Uterus (tissue), 4 donors: ENCODE data around the gene PRKACA. TPM values are rescaled to one million over a fixed set of nuclear protein-coding genes. Genes with fewer than 3 reads are reported as not detected.
A peak's percentile ranks its signal among the peaks of the same experiment; 100 is the strongest.

Experiments used
- DNase-seq, 2 donors: peaks; one replicate each; pipeline ENCODE4 v3.0.0-alpha.2; 2019 to 2020
- H3K27ac ChIP-seq, 2 donors: fragments of 200-600 bp; sonication (generic); 1 replicate in 1 of 2; 2 replicates in 1 of 2; pipeline ENCODE4 v1.5.1; 2016 to 2018
- H3K27me3 ChIP-seq, 2 donors: fragments of 200-600 bp; sonication (generic); one replicate each; pipeline ENCODE4 v1.5.1; 2018 to 2019; ENCODE audit warnings: control low read depth in 1 of 2
- H3K36me3 ChIP-seq, 2 donors: fragments of 200-600 bp; sonication (generic); one replicate each; pipeline ENCODE4 v1.5.1; 2019; ENCODE audit warnings: control low read depth in 1 of 2
- H3K4me1 ChIP-seq, 2 donors: fragments of 200-600 bp; sonication (generic); one replicate each; pipeline ENCODE4 v1.5.1; 2018 to 2019; ENCODE audit warnings: control low read depth in 1 of 2
- H3K4me3 ChIP-seq, 2 donors: fragments of 200-600 bp; sonication (generic); 1 replicate in 1 of 2; 2 replicates in 1 of 2; pipeline ENCODE4 v1.5.1; 2018 to 2019; ENCODE audit warnings: mild to moderate bottlenecking in 1 of 2
- H3K9me3 ChIP-seq, 2 donors: fragments of 200-600 bp; sonication (generic); one replicate each; pipeline ENCODE4 v1.5.1; 2019; ENCODE audit warnings: control low read depth in 1 of 2
- POLR2A ChIP-seq, 2 donors: fragments of 450-650 bp; IDR thresholded peaks; one replicate each; pipeline ENCODE4 v1.6.1; 2016; ENCODE audit warnings: antibody characterized with exemption in 2 of 2, mild to moderate bottlenecking in 1 of 2, moderate library complexity in 1 of 2
- intact Hi-C: fragments of 100-400 bp; cut with DNase I; formaldehyde crosslinking; loops from one replicate; pipeline ENCODE4 v1.15.1; 2023; ENCODE audit warnings: low total_unique reads
- total RNA-seq, 4 donors: library from RNA; depleted of rRNA in 3 of 4; stranded (reverse); fragments of >200 nt in 3 of 4; gene quantifications; one replicate each; pipeline versions ENCODE4 v1.1.0 to v1.2.4, GENCODE V29; 2014 to 2023
- TF ChIP-seq, protein P1 (sequence below), 4 experiments: fragments of 200-600 bp in 2 of 4; fragments of 450-650 bp in 2 of 4; sonication (generic) in 2 of 4; IDR thresholded peaks; one replicate each; pipeline ENCODE4 v1.5.1; 2016 to 2019; ENCODE audit warnings: antibody characterized with exemption in 4 of 4, mild to moderate bottlenecking in 2 of 4, moderate library complexity in 1 of 4
- donor health status: DM: yes; HTN: yes; CAD: no.

The PRKACA gene
- total RNA-seq, 4 donors from 2014 or later, result 4.9 to 135 (median 74.2) TPM

DNA sequence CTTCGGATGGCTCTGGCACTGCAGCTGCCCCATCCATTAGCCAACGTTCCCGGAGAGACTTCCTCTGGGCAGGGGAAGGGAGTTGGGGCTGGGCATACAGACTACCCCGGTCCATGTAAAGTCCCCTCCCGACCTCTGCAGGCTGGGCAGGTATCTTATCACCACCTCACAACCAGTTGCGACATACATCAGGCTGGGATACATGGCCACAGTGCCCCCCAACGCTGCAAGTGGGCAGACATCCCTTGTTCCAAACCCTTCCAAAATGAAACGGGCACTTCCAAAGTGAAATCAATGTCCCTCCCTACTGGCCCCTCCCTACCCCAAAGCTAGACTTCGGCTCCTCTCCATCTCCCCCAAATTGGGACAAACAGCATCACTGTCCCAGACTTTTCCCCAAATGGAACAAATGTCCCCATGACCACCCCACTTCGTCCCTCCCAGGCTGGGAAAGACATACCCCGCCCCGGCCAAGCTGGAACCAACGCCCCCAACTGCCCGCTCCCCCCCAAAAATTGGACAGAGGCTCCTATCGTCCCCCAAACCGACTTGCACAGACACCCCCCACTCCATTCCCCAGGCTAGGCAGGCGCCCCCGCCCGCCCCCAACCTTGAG, 60.7 kb downstream of the PRKACA start:
- Histone ChIP-seq H3K27me3 (peaks cover 0 to 8% of the 10 kb centered on the region in 2 donors), H3K9me3 (no peaks in the 10 kb centered on the region), H3K36me3 (no peaks in the 10 kb centered on the region), H3K27ac (peak overlapping the region in 1 of 2 donors; percentile 50), H3K4me3 (peak overlapping the region; percentile 28 to 32), H3K4me1 (peaks cover 0 to 7% of the 10 kb centered on the region in 2 donors)
- intact Hi-C loops, result no loop called here
- DNase-seq, result no peak
- TF ChIP-seq POLR2A (IDR thresholded peaks at IDR 0.05), result no peak
- TF ChIP-seq, protein P1, sequence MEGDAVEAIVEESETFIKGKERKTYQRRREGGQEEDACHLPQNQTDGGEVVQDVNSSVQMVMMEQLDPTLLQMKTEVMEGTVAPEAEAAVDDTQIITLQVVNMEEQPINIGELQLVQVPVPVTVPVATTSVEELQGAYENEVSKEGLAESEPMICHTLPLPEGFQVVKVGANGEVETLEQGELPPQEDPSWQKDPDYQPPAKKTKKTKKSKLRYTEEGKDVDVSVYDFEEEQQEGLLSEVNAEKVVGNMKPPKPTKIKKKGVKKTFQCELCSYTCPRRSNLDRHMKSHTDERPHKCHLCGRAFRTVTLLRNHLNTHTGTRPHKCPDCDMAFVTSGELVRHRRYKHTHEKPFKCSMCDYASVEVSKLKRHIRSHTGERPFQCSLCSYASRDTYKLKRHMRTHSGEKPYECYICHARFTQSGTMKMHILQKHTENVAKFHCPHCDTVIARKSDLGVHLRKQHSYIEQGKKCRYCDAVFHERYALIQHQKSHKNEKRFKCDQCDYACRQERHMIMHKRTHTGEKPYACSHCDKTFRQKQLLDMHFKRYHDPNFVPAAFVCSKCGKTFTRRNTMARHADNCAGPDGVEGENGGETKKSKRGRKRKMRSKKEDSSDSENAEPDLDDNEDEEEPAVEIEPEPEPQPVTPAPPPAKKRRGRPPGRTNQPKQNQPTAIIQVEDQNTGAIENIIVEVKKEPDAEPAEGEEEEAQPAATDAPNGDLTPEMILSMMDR (IDR thresholded peaks at IDR 0.05), result no peak

DNA sequence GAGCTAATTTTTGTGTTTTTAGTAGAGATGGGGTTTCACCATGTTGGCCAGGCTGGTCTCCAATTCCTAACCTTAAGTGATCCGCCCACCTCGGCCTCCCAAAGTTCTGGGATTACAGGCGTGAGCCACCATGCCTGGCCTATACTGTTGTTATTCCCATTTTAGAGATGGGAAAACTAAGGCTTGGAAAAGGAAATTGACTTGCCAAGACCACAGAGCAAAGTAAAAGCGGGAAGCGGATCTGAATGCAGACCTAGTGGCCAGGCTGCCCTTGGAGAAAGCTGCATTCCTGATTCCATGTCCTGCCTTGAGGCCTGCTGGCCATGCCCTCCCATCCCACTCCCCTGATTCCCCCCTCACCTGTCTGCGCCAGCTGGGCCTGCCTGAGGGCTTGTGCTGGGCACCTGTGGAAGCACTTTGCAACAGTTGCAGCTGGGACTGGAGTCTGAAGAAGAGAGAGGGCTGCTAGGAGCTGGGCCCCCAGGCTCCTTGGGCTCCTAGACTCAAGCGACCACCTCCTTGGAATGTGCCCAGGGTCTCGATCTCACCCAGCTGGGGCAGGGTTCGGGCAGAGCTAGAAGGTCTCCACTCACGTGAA, 61.4 kb downstream of the PRKACA start:
- TF ChIP-seq, protein P1 (IDR thresholded peaks at IDR 0.05), result no peak
- no peak for TF ChIP-seq POLR2A (IDR thresholded peaks at IDR 0.05)
- intact Hi-C loops, result no loop called here
- Histone ChIP-seq H3K4me1 (peaks cover 0 to 7% of the 10 kb centered on the region in 2 donors), H3K4me3 (no peak overlapping the region), H3K36me3 (no peaks in the 10 kb centered on the region), H3K27me3 (peaks cover 0 to 8% of the 10 kb centered on the region in 2 donors), H3K9me3 (no peaks in the 10 kb centered on the region), H3K27ac (no peak overlapping the region)
- DNase-seq, result no peak

DNA sequence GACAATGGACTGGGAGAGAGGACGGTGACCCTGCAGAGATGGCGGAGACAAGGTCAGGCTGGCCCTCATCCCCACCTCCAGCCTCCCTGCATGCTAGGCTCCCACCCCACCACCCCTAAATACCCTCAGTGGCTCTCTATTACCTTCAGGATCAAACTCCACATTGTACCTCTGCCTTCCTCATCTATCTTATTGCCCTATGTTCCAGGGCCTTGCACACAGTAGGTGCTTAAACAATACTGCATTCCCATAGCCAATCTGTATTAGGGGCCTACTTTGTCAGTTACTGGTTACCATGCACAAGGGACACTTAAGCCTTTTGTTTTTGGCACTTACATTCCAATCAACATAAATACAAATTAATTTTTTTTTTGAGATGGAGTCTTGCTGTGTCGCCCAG, 62.2 kb downstream of the PRKACA start:
- TF ChIP-seq POLR2A (IDR thresholded peaks at IDR 0.05), result no peak
- TF ChIP-seq, protein P1 (IDR thresholded peaks at IDR 0.05), result no peak
- no peaks in the 10 kb centered on the region for H3K9me3 ChIP-seq
- no peaks in the 10 kb centered on the region for H3K36me3 ChIP-seq
- intact Hi-C loops, result no loop called here
- H3K4me3 ChIP-seq, result no peak overlapping the region
- no peak for DNase-seq
- peaks cover 0 to 8% of the 10 kb centered on the region in 2 donors for H3K27me3 ChIP-seq
- H3K27ac ChIP-seq, result no peak overlapping the region
- peaks cover 0 to 7% of the 10 kb centered on the region in 2 donors for H3K4me1 ChIP-seq

DNA sequence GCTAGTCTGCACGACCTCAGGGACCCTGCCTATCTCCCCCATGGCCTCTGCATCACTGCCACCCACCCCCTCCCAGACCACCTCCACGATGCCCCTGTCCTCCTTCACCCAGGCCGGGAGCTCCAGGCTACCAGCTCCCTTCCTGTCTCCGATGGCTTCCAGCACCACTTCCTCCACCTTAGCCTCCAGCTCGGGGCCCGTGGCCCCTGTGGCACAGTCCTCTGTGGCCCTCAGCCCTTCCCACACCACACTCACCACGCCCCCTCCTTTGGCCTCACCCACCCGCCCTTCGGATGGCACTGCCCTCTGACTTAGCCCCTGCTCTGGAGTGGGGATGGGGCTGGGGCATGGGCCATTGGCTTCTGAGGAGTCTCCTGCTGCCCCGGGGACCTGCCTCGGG, 62.8 kb downstream of the PRKACA start:
- TF ChIP-seq POLR2A (IDR thresholded peaks at IDR 0.05), result no peak
- TF ChIP-seq, protein P1 (IDR thresholded peaks at IDR 0.05), result no peak
- Histone ChIP-seq H3K9me3 (no peaks in the 10 kb centered on the region), H3K4me1 (peaks cover 0 to 7% of the 10 kb centered on the region in 2 donors), H3K27ac (no peak overlapping the region), H3K36me3 (no peaks in the 10 kb centered on the region), H3K27me3 (peaks cover 0 to 2% of the 10 kb centered on the region in 2 donors), H3K4me3 (no peak overlapping the region)
- intact Hi-C loops, result no loop called here
- no peak for DNase-seq

DNA sequence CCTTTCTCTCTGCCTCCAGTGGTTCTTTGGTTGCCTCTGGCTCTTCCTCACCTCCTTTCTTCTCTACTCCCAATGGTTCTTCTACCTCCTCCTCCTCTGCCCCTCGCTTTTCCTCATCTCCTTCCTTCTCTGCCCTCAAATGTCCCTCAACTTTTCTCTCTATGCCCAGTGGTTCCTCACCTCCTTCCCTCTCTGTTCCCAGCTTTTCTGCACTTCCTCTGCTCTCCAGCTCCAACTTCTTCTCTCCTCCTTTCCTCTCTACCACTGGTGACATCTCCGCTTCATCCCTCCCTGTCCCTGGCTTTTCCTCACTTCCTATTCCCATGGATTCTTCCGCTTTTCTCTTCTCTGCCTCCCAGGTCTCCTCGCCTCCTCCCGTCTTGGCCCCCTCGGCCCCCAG, 63.5 kb downstream of the PRKACA start:
- Histone ChIP-seq H3K27ac (no peak overlapping the region), H3K4me1 (peaks cover 0 to 7% of the 10 kb centered on the region in 2 donors), H3K4me3 (no peak overlapping the region), H3K36me3 (no peaks in the 10 kb centered on the region), H3K9me3 (no peaks in the 10 kb centered on the region), H3K27me3 (no peaks in the 10 kb centered on the region)
- TF ChIP-seq, protein P1 (IDR thresholded peaks at IDR 0.05), result no peak
- no peak for TF ChIP-seq POLR2A (IDR thresholded peaks at IDR 0.05)
- intact Hi-C loops, result no loop called here
- DNase-seq, result no peak
